GM12865 (cell line): ENCODE measurements around the gene GAL3ST2.

Experiments
- DNase-seq: peaks from one replicate; pipeline ENCODE4 v3.0.0; 2010; ENCODE audit warnings: low read depth
- H3K4me3 ChIP-seq: 2 replicates; pipeline ENCODE4 v1.5.1; 2011; ENCODE audit warnings: mild to moderate bottlenecking, low read depth, low read length, control low read depth
- CTCF ChIP-seq: IDR thresholded peaks from 2 replicates; pipeline ENCODE4 v1.5.1; 2011; ENCODE audit warnings: low read length, control low read depth, low read depth, inconsistent platforms; ENCODE audit not compliant: insufficient read depth; ENCODE audit errors: missing control alignments

GAL3ST2 gene

GRCh38 chr2:241795021-241795999 lies 18.7 kb downstream of the GAL3ST2 start:
- no peak for TF ChIP-seq CTCF

GRCh38 chr2:241796209-241796608 lies 19.6 kb downstream of the GAL3ST2 start:
- DNase-seq = no peak

More at GRCh38 chr2:241795021-241795999, 18.7 kb downstream of the GAL3ST2 start:
- no peak overlapping the region for H3K4me3 ChIP-seq
- no peak for DNase-seq

GRCh38 chr2:241796610-241797138 lies 20.1 kb downstream of the GAL3ST2 start:
- no peak for DNase-seq
- no peak for TF ChIP-seq CTCF
- H3K4me3 ChIP-seq = no peak overlapping the region

More at GRCh38 chr2:241796209-241796608, 19.6 kb downstream of the GAL3ST2 start:
- no peak for TF ChIP-seq CTCF
- H3K4me3 ChIP-seq = no peak overlapping the region

GRCh38 chr2:241797441-241798080 lies 20.9 kb downstream of the GAL3ST2 start:
- no peak for TF ChIP-seq CTCF
- no peak overlapping the region for H3K4me3 ChIP-seq

GRCh38 chr2:241798081-241798630 lies 21.5 kb downstream of the GAL3ST2 start:
- no peak for TF ChIP-seq CTCF
- no peak overlapping the region for H3K4me3 ChIP-seq
- no peak for DNase-seq

More at GRCh38 chr2:241797441-241798080, 20.9 kb downstream of the GAL3ST2 start:
- no peak for DNase-seq

GRCh38 chr2:241798631-241799521 lies 22.3 kb downstream of the GAL3ST2 start:
- no peak for DNase-seq
- H3K4me3 ChIP-seq = no peak overlapping the region
- TF ChIP-seq CTCF = no peak
